Measurements from ENCODE around the gene GSK3B. TPM values are rescaled to one million over a fixed set of nuclear protein-coding genes. Genes with fewer than 3 reads are reported as not detected.

GSK3B gene
- total RNA-seq, 1 donor from 2014 or later: 20.6 TPM

- no peak for DNase-seq (ENCODE audit: extremely low spot score in 2 of 2)
- no peak overlapping the region for H3K4me3 ChIP-seq
- no peaks in the 10 kb centered on the region for H3K9me3 ChIP-seq
- H3K4me1 ChIP-seq: peaks cover 4% of the 10 kb centered on the region
- no peak for TF ChIP-seq POLR2AphosphoS5 (IDR thresholded peaks at IDR 0.05; ENCODE audit: insufficient read depth in 1 of 2, low read depth in 1 of 2)
- no peak for TF ChIP-seq POLR2A (IDR thresholded peaks at IDR 0.05)
- TF ChIP-seq, protein P1, sequence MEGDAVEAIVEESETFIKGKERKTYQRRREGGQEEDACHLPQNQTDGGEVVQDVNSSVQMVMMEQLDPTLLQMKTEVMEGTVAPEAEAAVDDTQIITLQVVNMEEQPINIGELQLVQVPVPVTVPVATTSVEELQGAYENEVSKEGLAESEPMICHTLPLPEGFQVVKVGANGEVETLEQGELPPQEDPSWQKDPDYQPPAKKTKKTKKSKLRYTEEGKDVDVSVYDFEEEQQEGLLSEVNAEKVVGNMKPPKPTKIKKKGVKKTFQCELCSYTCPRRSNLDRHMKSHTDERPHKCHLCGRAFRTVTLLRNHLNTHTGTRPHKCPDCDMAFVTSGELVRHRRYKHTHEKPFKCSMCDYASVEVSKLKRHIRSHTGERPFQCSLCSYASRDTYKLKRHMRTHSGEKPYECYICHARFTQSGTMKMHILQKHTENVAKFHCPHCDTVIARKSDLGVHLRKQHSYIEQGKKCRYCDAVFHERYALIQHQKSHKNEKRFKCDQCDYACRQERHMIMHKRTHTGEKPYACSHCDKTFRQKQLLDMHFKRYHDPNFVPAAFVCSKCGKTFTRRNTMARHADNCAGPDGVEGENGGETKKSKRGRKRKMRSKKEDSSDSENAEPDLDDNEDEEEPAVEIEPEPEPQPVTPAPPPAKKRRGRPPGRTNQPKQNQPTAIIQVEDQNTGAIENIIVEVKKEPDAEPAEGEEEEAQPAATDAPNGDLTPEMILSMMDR (IDR thresholded peaks at IDR 0.05): no peak
- H3K27me3 ChIP-seq: no peaks in the 10 kb centered on the region
- no peaks in the 10 kb centered on the region for H3K36me3 ChIP-seq
- intact Hi-C loops (cut with DNase I): no loop called here
- H3K27ac ChIP-seq: no peak overlapping the region
Measured at GRCh38 chr3:120070263-120070981, 23.8 kb downstream of the GSK3B start.

GRCh38 chr3:120067083-120067482 lies 27.2 kb downstream of the GSK3B start:
- TF ChIP-seq POLR2A (IDR thresholded peaks at IDR 0.05): no peak
- TF ChIP-seq, protein P1 (IDR thresholded peaks at IDR 0.05): no peak
- no peak for TF ChIP-seq POLR2AphosphoS5 (IDR thresholded peaks at IDR 0.05; ENCODE audit: insufficient read depth in 1 of 2, low read depth in 1 of 2)
- Histone ChIP-seq H3K4me3 (no peak overlapping the region), H3K27ac (no peak overlapping the region), H3K27me3 (no peaks in the 10 kb centered on the region), H3K4me1 (peaks cover 4% of the 10 kb centered on the region), H3K36me3 (no peaks in the 10 kb centered on the region), H3K9me3 (no peaks in the 10 kb centered on the region)
- intact Hi-C loops (cut with DNase I): no loop called here
- no peak for DNase-seq (ENCODE audit: extremely low spot score in 2 of 2)

- no peak overlapping the region for H3K27ac ChIP-seq
- no peaks in the 10 kb centered on the region for H3K36me3 ChIP-seq
- H3K9me3 ChIP-seq: no peaks in the 10 kb centered on the region
- DNase-seq (ENCODE audit: extremely low spot score in 2 of 2): no peak
- intact Hi-C loops (cut with DNase I): no loop called here
- peaks cover 4% of the 10 kb centered on the region for H3K4me1 ChIP-seq
- no peaks in the 10 kb centered on the region for H3K27me3 ChIP-seq
- H3K4me3 ChIP-seq: no peak overlapping the region
- TF ChIP-seq POLR2A (IDR thresholded peaks at IDR 0.05) (no peak), POLR2AphosphoS5 (IDR thresholded peaks at IDR 0.05; ENCODE audit: insufficient read depth in 1 of 2, low read depth in 1 of 2) (no peak)
- TF ChIP-seq, protein P1 (IDR thresholded peaks at IDR 0.05): no peak
Measured at GRCh38 chr3:120066634-120067033, 27.6 kb downstream of the GSK3B start.

DNA sequence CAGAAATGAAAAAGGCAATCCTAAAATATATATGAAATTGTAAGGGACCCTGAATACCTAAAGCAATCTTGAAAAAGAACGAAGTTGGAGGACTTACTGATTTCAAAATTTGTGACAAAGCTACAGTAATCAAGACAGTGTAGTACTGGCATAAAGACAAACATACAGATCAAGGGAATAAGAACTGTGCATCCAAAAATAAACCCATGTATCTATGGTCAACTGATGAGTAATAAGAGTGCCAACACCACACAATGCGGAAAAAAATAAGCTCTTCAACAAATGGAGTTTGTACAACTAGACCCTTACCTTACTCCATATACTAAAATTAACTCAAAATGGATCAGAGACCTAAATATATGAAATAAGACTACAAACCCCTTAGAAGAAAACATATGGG lies 29.6 kb downstream of the GSK3B start:
- intact Hi-C loops (cut with DNase I): no loop called here
- no peak for TF ChIP-seq POLR2AphosphoS5 (IDR thresholded peaks at IDR 0.05; ENCODE audit: insufficient read depth in 1 of 2, low read depth in 1 of 2)
- TF ChIP-seq POLR2A (IDR thresholded peaks at IDR 0.05): no peak
- TF ChIP-seq, protein P1 (IDR thresholded peaks at IDR 0.05): no peak
- H3K27ac ChIP-seq: no peak overlapping the region

GRCh38 chr3:120062474-120062873 lies 31.8 kb downstream of the GSK3B start:
- Histone ChIP-seq H3K27me3 (no peaks in the 10 kb centered on the region), H3K4me3 (no peak overlapping the region), H3K9me3 (no peaks in the 10 kb centered on the region), H3K36me3 (no peaks in the 10 kb centered on the region), H3K27ac (no peak overlapping the region), H3K4me1 (no peaks in the 10 kb centered on the region)
- no peak for DNase-seq (ENCODE audit: extremely low spot score in 2 of 2)
- intact Hi-C loops (cut with DNase I): no loop called here
- TF ChIP-seq, protein P1 (IDR thresholded peaks at IDR 0.05): no peak
- TF ChIP-seq POLR2AphosphoS5 (IDR thresholded peaks at IDR 0.05; ENCODE audit: insufficient read depth in 1 of 2, low read depth in 1 of 2) (no peak), POLR2A (IDR thresholded peaks at IDR 0.05) (no peak)

More for the DNA sequence above, 29.6 kb downstream of the GSK3B start:
- Histone ChIP-seq H3K4me1 (no peaks in the 10 kb centered on the region), H3K9me3 (no peaks in the 10 kb centered on the region), H3K4me3 (no peak overlapping the region), H3K36me3 (no peaks in the 10 kb centered on the region), H3K27me3 (no peaks in the 10 kb centered on the region)
- DNase-seq (ENCODE audit: extremely low spot score in 2 of 2): no peak

All from vagina (tissue), 2 donors.